Activated CD4-positive, CD25-positive, alpha-beta regulatory T cell (primary cell): ENCODE data around the gene CPEB2.

Source experiments
- DNase-seq, 4 experiments: peaks; one replicate each; lab custom pipeline; 2025; lab: John Stamatoyannopoulos, UW

CPEB2 gene

GRCh38 chr4:15001869-15002658, at the start of gene CPEB2:
Gene CPEB2 (plus strand): TSS chr4:15002481. CDS start chr4:15002674, 193 bp downstream.
- DNase-seq = peak; percentile 89 to 95 (median 91)

GRCh38 chr4:14958436-14958835, 43.8 kb upstream of the CPEB2 start:
- no peak for DNase-seq

- no peak for DNase-seq
Measured at GRCh38 chr4:14961292-14961691, 41.0 kb upstream of the CPEB2 start.

- DNase-seq = no peak
Measured at GRCh38 chr4:14965071-14965470, 37.2 kb upstream of the CPEB2 start.

- no peak for DNase-seq
Measured at GRCh38 chr4:14967982-14968381, 34.3 kb upstream of the CPEB2 start.

- DNase-seq = no peak
Measured at GRCh38 chr4:14977830-14978229, 24.5 kb upstream of the CPEB2 start.

GRCh38 chr4:14984448-14984847, 17.8 kb upstream of the CPEB2 start:
- DNase-seq = no peak

GRCh38 chr4:14985161-14985560, 17.1 kb upstream of the CPEB2 start:
- DNase-seq = no peak

GRCh38 chr4:14985843-14986242, 16.4 kb upstream of the CPEB2 start:
- no peak for DNase-seq

- DNase-seq = no peak
Measured at GRCh38 chr4:14987054-14987453, 15.2 kb upstream of the CPEB2 start.

- DNase-seq = no peak
Measured at GRCh38 chr4:14990484-14990883, 11.8 kb upstream of the CPEB2 start.

- DNase-seq = no peak
Measured at GRCh38 chr4:14994242-14994641, 8.0 kb upstream of the CPEB2 start.

GRCh38 chr4:15001248-15001868, 923 bp upstream of the CPEB2 start:
- peak in 3 of 4 experiments; percentile 25 to 47 (median 26) for DNase-seq

- DNase-seq = peak; percentile 44 to 62 (median 53)
Measured at GRCh38 chr4:15002659-15003400, 549 bp downstream of the CPEB2 start.

GRCh38 chr4:15003401-15003890, 1.2 kb downstream of the CPEB2 start:
- peak; percentile 23 to 52 (median 34) for DNase-seq

- peak; percentile 32 to 52 (median 39) for DNase-seq
Measured at GRCh38 chr4:15003891-15004738, 1.8 kb downstream of the CPEB2 start.

- DNase-seq = peak; percentile 1 to 6 (median 3)
Measured at GRCh38 chr4:15004739-15005301, 2.5 kb downstream of the CPEB2 start.

- no peak for DNase-seq
Measured at GRCh38 chr4:15005474-15006115, 3.3 kb downstream of the CPEB2 start.

GRCh38 chr4:15006416-15007024, 4.2 kb downstream of the CPEB2 start:
- no peak for DNase-seq

- no peak for DNase-seq
Measured at GRCh38 chr4:15007201-15007600, 4.9 kb downstream of the CPEB2 start.
